Activated CD4-positive, alpha-beta T cell treated with anti-CD3 and anti-CD28 coated beads, Interleukin-10, Interleukin-2, amounts not matched to agents 100 ng/mL and 50 ng/mL, durations not matched to agents 16 hours and 8 hours (primary cell): Measurements from ENCODE around the gene CORO2B.

Experiments
- DNase-seq: peaks from one replicate; pipeline ENCODE4 v3.0.0-alpha.2; 2020

CORO2B gene

GRCh38 chr15:68709876-68710275 lies 131.1 kb downstream of the CORO2B start:
- no peak for DNase-seq

GRCh38 chr15:68710536-68710935 lies 131.7 kb downstream of the CORO2B start:
- no peak for DNase-seq

DNA sequence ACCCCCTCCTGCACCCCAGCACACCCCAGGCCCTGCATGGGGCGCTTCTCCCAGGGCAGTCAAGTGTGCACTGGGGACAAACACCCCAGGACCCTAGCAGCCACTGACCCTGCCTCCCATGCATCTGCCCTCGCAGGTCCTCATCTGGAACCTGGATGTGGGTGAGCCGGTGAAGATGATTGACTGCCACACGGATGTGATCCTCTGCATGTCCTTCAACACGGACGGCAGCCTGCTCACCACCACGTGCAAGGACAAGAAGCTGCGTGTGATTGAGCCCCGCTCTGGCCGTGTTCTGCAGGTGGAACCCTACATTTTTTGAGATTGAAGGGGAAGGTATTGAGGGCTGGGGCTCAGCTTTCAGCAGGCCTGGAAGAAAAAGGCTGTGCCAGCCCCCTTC lies 132.6 kb downstream of the CORO2B start:
- DNase-seq: no peak

DNA sequence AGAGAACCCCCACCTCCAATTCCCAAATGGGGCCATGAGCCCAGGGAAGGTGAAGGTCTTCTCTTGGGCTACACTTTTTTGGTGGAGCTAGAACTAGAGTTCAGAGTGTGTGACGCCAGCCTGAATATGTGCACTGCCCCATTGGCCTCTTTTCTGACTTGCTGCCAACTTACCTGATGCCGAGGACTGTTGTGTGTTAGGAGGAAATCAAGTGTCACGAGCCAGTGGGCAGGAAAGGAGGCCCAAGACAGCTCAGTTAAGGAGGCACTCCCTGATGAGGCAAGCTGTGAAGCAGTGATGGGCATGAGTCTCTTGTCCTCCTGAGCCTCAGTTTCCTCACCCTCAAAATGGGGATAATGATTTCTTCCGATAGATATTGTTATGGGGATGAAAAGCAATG lies 134.1 kb downstream of the CORO2B start:
- DNase-seq: no peak

- no peak for DNase-seq
These were observed 135.1 kb downstream of the CORO2B start for GRCh38 chr15:68713874-68714273.

- no peak for DNase-seq
These were observed 136.3 kb downstream of the CORO2B start for GRCh38 chr15:68715111-68715510.

GRCh38 chr15:68717951-68718350 lies 139.2 kb downstream of the CORO2B start:
- DNase-seq: no peak

- DNase-seq: no peak
These were observed 139.7 kb downstream of the CORO2B start for GRCh38 chr15:68718468-68718867.

DNA sequence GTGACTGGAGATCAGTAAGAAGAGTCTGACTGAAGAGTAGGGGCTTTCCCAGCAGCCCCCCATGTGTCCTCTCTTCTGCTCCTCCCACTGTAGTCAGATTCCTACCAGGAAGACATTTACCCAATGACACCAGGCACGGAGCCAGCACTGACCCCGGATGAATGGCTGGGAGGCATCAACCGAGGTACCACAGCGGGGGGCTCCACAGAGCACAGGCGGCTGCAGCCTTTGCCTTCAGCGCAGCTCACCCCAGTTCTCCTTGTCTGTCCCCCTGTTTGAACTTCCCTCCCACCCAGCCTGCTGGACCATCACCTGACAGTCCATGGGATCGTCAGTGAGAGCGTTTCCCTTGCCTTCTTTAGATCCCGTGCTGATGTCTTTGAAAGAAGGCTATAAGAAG lies 140.3 kb downstream of the CORO2B start:
- DNase-seq: no peak

DNA sequence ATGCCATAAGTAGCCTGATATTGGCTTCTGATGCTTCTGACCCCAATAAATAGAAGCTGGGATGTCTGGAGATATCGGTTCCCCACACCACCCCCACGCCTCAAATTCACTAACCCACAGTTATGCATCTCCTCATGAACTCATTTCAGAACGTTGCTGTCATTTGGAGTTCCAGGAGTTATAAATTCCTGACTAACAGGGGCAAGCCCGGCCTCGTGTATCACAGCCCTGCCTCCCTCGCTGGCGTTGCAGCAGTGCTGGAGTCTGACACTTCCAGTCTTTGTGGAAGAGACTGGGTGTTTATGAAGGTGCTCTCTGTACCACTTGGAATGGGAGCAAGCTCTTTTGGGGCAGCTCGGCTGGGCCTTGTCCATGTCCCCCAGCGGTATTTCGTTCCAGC lies 140.9 kb downstream of the CORO2B start:
- no peak for DNase-seq

DNA sequence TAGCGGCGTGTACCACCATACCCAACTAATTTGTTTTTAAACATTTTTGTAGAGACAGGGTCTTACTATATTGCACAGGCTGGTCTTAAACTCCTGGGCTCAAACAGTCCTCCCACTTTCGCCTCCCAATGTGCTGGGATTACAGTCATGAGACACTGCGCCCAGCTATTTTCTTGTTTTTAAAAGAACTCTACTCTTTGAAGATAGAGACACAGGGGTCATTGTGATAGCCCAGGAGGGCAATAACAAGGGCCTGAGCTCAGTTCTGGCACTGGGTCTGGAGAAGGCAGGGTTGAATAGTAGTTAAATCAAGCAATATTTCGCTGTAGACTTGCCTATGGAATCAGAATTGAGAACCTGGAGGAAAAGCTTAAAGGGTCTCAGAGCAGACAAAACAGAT lies 143.1 kb downstream of the CORO2B start:
- DNase-seq: no peak

DNA sequence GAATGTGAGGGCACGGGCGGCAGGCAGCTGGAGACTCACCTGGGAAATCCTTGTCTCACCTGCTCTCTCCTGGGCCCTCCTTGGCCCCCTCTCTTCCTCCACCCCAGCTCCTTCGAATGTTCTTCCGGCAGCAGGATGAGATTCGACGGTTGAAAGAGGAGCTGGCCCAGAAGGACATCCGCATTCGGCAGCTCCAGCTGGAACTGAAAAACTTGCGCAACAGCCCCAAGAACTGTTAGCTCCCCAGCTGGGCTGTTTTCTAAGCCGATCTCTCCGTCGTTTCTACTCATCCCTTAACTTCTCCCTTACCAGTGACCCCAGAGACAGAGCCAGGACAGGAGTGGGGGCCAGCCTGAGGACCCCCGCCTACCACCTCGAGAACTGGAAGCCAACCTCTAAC lies 146.9 kb downstream of the CORO2B start:
- DNase-seq: no peak

DNA sequence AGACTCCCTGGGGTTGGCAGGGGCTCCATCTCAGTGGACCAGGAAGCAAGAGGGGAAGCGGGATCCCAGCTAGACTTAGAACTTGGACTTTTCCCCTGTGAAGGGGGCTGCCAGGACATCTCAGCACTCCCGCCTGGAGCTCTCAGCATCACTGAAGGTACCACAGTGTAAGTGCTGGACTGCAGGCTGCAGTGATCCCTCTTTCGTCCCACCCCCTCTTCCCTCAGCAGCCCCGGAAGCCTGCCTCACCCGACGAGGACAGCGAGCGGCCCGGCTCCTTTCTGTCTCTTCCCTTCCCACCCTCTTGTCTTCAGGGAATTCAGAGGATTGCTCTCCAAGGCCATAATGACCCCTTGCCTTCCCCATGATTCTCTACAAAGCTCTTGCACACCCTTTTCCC lies 147.5 kb downstream of the CORO2B start:
- DNase-seq: no peak

- DNase-seq: no peak
These were observed 151.1 kb downstream of the CORO2B start for GRCh38 chr15:68729789-68730411.

GRCh38 chr15:68730471-68730919 lies 151.7 kb downstream of the CORO2B start:
- DNase-seq: peak; percentile 10

DNA sequence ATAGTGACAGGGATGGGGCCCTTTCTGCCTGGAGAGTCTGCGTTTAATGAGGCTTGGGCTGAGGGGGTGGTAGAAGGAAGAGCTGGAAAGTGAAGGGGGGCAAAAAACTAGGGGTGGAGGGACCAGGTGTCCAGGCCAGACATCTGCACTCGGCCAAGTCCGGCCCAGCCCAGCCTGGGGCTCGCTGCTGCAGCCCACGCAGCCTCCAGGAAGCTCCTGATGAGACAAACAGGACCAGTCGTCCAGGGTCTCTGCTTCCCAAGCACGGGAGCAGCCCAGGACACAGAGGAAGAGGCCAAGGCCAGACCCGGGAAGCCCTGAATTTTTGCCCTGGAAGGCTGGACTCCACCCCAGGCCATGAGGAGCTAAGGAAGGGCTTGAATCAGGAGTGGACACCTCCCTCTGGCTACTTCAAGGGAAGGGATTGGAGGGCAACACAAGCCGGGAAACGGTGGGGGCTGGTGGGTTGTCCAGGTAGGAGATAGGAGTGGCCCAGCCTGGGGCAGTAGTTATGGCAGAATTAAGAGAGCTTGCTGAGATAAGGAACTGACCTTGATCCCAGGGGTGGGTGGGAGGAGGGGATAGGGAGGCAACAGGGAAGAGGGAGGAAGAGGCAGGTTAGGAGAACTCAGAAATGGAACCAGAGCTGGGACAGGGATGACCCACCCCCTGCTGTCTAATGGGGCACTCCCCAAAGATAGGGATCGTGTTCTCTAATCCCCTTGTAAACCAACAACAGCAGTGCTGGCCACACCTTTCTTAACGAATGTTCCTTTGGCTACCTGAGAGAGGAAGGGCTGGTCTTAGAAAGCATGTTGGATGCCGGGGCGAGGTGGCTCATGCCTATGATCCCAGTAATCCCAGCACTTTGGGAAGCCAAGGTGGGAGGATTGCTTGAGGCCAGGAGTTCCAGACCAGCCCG lies 152.4 kb downstream of the CORO2B start:
- no peak for DNase-seq

GRCh38 chr15:68732451-68732850 lies 153.7 kb downstream of the CORO2B start:
- no peak for DNase-seq

GRCh38 chr15:68733666-68734065 lies 154.9 kb downstream of the CORO2B start:
- DNase-seq: no peak

DNA sequence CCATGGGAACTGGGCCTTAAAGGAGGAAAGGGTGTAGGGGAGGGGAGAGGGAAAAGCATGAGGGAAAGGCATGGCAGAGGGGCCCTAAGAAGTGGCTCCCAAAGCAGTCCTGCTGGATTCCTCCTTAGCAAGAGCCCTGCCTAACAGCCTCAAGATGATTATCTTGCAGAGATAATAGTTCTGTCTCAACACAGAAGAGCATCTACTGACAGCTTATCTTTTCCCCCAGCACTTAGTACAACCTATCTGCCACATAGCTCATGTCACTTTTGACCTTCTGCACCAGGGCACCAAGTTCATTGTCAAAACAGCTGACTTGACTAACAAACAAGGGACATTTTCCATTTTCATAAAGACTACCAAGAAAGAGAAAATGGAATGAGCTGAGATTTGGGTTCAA lies 155.6 kb downstream of the CORO2B start:
- DNase-seq: no peak

- DNase-seq: no peak
These were observed 156.1 kb downstream of the CORO2B start for GRCh38 chr15:68734881-68735280.

- no peak for DNase-seq
These were observed 156.8 kb downstream of the CORO2B start for GRCh38 chr15:68735610-68736009.

DNA sequence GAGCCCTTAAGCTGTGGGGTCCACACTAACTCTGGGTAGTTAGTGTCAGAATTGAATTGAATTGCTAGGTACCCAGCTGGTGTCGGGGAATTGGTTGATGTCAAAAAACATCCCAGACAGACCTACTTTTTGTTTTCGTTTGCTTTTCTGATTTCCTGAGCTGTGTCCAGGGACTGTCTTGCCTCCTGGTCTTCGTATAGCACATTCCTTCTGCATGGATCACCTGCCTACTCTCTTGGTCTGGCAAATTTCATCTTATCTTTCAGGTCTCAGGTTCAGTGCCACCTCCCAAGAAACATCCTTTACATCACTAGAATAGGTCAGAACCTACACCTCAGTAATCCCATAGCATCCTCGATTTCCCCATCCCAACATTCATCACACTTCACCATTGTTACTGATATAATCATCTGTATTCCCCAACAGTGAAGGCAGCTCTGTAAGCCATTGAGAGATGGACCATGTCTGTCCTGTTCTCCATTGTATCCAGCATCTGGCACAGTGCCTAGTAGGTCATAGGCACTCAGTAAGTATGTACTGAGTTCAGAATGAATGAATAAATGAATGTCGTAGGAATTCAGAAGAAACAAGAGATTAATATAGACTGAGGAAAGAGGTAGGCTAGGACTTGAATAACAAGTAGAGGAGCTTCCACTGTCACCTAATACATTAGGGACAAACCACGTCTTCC lies 160.7 kb downstream of the CORO2B start:
- DNase-seq: no peak

GRCh38 chr15:68743256-68743655 lies 164.5 kb downstream of the CORO2B start:
- no peak for DNase-seq

DNA sequence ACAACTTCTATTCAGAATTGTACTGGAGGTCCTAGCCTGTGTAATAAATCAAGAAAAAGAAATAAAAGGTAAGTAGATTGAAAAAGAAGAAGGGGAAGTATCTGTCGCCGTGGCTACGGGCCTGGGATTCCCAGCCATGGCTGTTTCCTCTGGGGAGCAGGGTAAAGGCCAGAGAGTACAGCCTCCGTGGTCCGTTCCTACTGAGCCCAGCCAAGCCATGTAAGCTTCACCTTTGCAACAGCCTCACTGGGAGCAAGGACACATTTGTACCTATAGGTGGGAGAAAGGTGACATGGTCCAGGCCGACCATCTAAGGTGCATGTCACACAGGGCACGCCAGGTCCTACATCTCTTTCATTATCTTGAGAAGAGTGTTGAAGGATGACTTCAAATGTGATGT lies 170.6 kb downstream of the CORO2B start:
- no peak for DNase-seq
